NCI-H128 (cell line): ENCODE results near the gene OPTC.
"Not testable (repeated sequence)": the region's sequence is repeated elsewhere in the genome, so short reads cannot be mapped to it uniquely, and the experiment has no call there.

Experiments
- DNase-seq: peaks from one replicate; lab custom pipeline; 2025; ENCODE audit not compliant: unreplicated experiment; lab: John Stamatoyannopoulos, UW

Gene OPTC

GRCh38 chr1:203465146-203465798 is 28.7 kb upstream of the OPTC start:
- no peak for DNase-seq

GRCh38 chr1:203465948-203466347 is 28.0 kb upstream of the OPTC start:
- DNase-seq = no peak

- not testable (repeated sequence) for DNase-seq
These were observed 26.9 kb upstream of the OPTC start for GRCh38 chr1:203466906-203467549.

GRCh38 chr1:203467550-203467921 is 26.4 kb upstream of the OPTC start:
- no peak for DNase-seq

- DNase-seq = no peak
These were observed 25.6 kb upstream of the OPTC start for GRCh38 chr1:203468326-203468725.

- DNase-seq = no peak
These were observed 23.7 kb upstream of the OPTC start for GRCh38 chr1:203470240-203470639.

GRCh38 chr1:203471841-203472240 is 22.1 kb upstream of the OPTC start:
- no peak for DNase-seq

GRCh38 chr1:203473281-203473680 is 20.7 kb upstream of the OPTC start:
- DNase-seq = no peak

GRCh38 chr1:203473781-203474305 is 20.1 kb upstream of the OPTC start:
- DNase-seq = no peak

- peak; percentile 48 for DNase-seq
These were observed 18.7 kb upstream of the OPTC start, which contains the start of gene PRELP for GRCh38 chr1:203475012-203475981. Gene PRELP (plus strand): TSS chr1:203475806. CDS start chr1:203483185, 7,379 bp downstream.

GRCh38 chr1:203476216-203476814 is 17.6 kb upstream of the OPTC start:
- DNase-seq = no peak

GRCh38 chr1:203477748-203478147 is 16.2 kb upstream of the OPTC start:
- DNase-seq = no peak

- DNase-seq = no peak
These were observed 15.7 kb upstream of the OPTC start for GRCh38 chr1:203478231-203478630.

- no peak for DNase-seq
These were observed 15.0 kb upstream of the OPTC start for GRCh38 chr1:203478986-203479385.

- DNase-seq = no peak
These were observed 14.3 kb upstream of the OPTC start for GRCh38 chr1:203479646-203480045.

GRCh38 chr1:203480084-203480483 is 13.9 kb upstream of the OPTC start:
- no peak for DNase-seq

GRCh38 chr1:203480525-203481084 is 13.3 kb upstream of the OPTC start:
- DNase-seq = peak; percentile 73

- DNase-seq = no peak
These were observed 12.8 kb upstream of the OPTC start for GRCh38 chr1:203481196-203481595.

GRCh38 chr1:203486618-203487370 is 7.2 kb upstream of the OPTC start:
- no peak for DNase-seq

GRCh38 chr1:203488539-203488938 is 5.4 kb upstream of the OPTC start:
- no peak for DNase-seq
